Stomach (tissue), 9 donors: ENCODE results near the gene SALL1. TPM values are rescaled to one million over a fixed set of nuclear protein-coding genes. Genes with fewer than 3 reads are reported as not detected.

Experiments
- DNase-seq, 2 donors: peaks; one replicate each; pipeline versions ENCODE4 v3.0.0 to v3.0.0-alpha.2; 2013 to 2019
- H3K27ac ChIP-seq, 5 donors: fragments of 200-600 bp in 4 of 5; sonication (generic) in 4 of 5; one replicate each; pipeline ENCODE4 v1.5.1; 2013 to 2019; ENCODE audit warnings: mild to moderate bottlenecking in 1 of 5, moderate library complexity in 1 of 5
- H3K27me3 ChIP-seq, 3 donors: fragments of 200-600 bp; sonication (generic); one replicate each; pipeline ENCODE4 v1.5.1; 2017 to 2019; ENCODE audit warnings: mixed run types in 1 of 3
- H3K36me3 ChIP-seq, 4 donors: fragments of 200-600 bp; sonication (generic); 1 replicate in 3 of 4; 2 replicates in 1 of 4; pipeline ENCODE4 v1.5.1; 2016 to 2019
- H3K4me1 ChIP-seq, 4 donors: fragments of 200-600 bp; sonication (generic); one replicate each; pipeline ENCODE4 v1.5.1; 2016 to 2019
- H3K4me3 ChIP-seq, 4 donors: fragments of 200-600 bp; sonication (generic) in 3 of 4; one replicate each; pipeline ENCODE4 v1.5.1; 2016 to 2019; ENCODE audit warnings: mild to moderate bottlenecking in 1 of 4
- H3K9me3 ChIP-seq, 4 donors: fragments of 200-600 bp; sonication (generic); one replicate each; pipeline ENCODE4 v1.5.1; 2016 to 2019
- EP300 ChIP-seq: sonication (generic); formaldehyde crosslinking; IDR thresholded peaks from one replicate; pipeline ENCODE4 v1.6.1; 2017; ENCODE audit warnings: antibody characterized with exemption
- POLR2A ChIP-seq, 4 donors: fragments of 450-650 bp; IDR thresholded peaks; one replicate each; pipeline ENCODE4 v1.6.1; 2016; ENCODE audit warnings: antibody characterized with exemption in 4 of 4, control low read depth in 2 of 4, mild to moderate bottlenecking in 1 of 4, moderate library complexity in 1 of 4
- POLR2AphosphoS5 ChIP-seq, 3 donors: sonication (generic); formaldehyde crosslinking; IDR thresholded peaks; one replicate each; pipeline ENCODE4 v1.6.1; 2016; ENCODE audit warnings: antibody characterized with exemption in 3 of 3
- WGBS, 5 donors: extraction: QIAGEN DNeasy Blood & Tissue Kit in 3 of 5; methylation state at CpG; one replicate each; pipeline versions ENCODE4 v1.1.5 to v1.1.7; 2013 to 2018; 5-methylcytosine and 5-hydroxymethylcytosine counted together
- intact Hi-C: fragments of 100-400 bp; cut with DNase I; formaldehyde crosslinking; loops from one replicate; pipeline ENCODE4 v1.15.1; 2023; ENCODE audit warnings: low total_unique reads
- polyA plus RNA-seq, 3 donors: library from polyadenylated mRNA; stranded (reverse); fragments of 200-250 nt; gene quantifications; one replicate each; pipeline ENCODE4 v1.2.3, GENCODE V29; 2013
- total RNA-seq, 5 donors: library from RNA; depleted of rRNA; stranded (reverse); fragments of >200 nt; gene quantifications; one replicate each; pipeline versions ENCODE4 v1.1.0 to v1.2.3, GENCODE V29; 2014 to 2016
- TF ChIP-seq, protein P1 (sequence below), 7 experiments: fragments of 450-650 bp in 4 of 7; fragments of 200-600 bp in 3 of 7; sonication (generic) in 3 of 7; IDR thresholded peaks; one replicate each; pipeline ENCODE4 v1.5.1; 2016 to 2019; ENCODE audit warnings: antibody characterized with exemption in 7 of 7, control low read depth in 2 of 7, mild to moderate bottlenecking in 1 of 7
- donor health status: healthy with polysubstance abuse.
- donor health status: Bipolar disorder and iron deficiency.
- donor health status: healthy.

The SALL1 gene
- total and polyA plus RNA-seq, 8 donors, result 0.43 to 6.3 (median 0.97) TPM; not detected in 2

DNA sequence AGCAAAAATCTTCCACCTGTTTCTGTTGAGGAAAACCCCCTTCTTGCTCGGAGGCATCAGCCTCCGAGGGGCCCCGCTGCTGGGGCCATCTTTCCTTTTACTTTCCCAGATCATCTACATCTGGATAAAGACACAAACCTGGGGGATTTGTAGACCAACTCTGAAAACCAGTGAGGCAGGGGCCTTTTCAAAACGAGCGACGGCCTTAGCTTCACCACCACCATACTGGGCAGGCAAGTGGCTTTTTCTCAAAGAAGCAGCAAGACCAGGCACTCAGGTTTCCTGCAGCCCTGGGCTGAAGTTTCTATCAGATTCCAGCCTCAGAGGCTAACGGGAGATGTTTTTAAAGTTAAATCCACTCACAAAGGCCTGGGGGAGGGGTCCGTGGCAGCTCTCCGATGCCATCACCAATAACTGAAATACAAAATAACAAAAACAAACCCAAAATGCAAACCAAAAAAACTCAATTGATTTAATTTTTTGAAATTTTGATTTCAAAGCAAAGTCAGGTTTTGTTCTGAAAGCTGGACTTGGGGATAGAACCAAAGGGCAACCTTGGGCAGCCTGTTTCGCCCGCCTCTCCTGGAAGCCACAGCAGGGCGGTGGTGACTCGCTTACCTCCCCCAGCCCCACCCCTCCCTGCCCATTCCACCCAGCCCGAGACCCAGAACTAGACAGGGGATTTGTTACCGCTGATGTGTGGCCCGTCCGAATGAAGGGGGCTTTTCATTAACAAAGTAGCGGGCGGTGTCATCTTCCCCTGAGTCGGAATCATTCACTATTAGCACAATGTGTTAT, 55.8 kb downstream of the SALL1 start:
- TF ChIP-seq POLR2A (IDR thresholded peaks at IDR 0.05) (no peak), POLR2AphosphoS5 (IDR thresholded peaks at IDR 0.05) (no peak), EP300 (no peak)
- TF ChIP-seq, protein P1, sequence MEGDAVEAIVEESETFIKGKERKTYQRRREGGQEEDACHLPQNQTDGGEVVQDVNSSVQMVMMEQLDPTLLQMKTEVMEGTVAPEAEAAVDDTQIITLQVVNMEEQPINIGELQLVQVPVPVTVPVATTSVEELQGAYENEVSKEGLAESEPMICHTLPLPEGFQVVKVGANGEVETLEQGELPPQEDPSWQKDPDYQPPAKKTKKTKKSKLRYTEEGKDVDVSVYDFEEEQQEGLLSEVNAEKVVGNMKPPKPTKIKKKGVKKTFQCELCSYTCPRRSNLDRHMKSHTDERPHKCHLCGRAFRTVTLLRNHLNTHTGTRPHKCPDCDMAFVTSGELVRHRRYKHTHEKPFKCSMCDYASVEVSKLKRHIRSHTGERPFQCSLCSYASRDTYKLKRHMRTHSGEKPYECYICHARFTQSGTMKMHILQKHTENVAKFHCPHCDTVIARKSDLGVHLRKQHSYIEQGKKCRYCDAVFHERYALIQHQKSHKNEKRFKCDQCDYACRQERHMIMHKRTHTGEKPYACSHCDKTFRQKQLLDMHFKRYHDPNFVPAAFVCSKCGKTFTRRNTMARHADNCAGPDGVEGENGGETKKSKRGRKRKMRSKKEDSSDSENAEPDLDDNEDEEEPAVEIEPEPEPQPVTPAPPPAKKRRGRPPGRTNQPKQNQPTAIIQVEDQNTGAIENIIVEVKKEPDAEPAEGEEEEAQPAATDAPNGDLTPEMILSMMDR (IDR thresholded peaks at IDR 0.05), result no peak
- no peaks in the 10 kb centered on the region for H3K4me1 ChIP-seq
- no peaks in the 10 kb centered on the region for H3K36me3 ChIP-seq
- DNase-seq, result no peak
- WGBS, 5 donors, result 41 to 55% (median 49%) methylated on average over 20 of the region's 20 CpGs
- intact Hi-C loops, result no loop called here
- H3K27ac ChIP-seq, result no peak overlapping the region
- H3K4me3 ChIP-seq, result no peak overlapping the region
- H3K27me3 ChIP-seq, result peaks cover 0 to 14% (median 0%) of the 10 kb centered on the region in 3 donors
- H3K9me3 ChIP-seq, result peaks cover 0 to 5% (median 0%) of the 10 kb centered on the region in 4 donors

DNA sequence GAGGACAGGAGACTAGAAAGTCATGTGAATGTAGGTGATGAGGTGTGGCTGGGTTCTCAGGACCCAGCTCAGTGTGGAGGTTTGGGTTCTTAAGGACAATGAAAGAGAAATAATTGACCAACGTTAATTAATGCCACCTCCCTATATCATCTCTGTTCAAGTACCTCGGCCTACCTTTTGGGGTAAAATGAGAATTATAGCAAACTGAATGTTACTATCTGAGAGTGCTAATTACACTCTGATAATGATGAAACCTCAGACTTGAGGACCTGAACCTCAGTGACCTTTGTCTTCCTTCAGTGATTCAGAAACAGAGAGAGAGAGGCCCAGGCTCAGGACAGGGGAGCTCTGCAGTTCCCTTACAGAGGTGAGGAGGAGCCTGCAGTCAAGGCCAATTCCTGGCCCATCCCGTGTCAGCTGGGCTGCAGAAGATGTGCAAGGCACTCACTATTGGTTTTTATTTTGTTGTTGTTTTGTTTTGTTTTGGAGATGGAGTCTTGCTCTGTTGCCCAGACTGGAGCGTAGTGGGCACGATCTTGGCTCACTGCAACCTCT, 57.3 kb downstream of the SALL1 start:
- Histone ChIP-seq H3K9me3 (peaks cover 0 to 5% (median 0%) of the 10 kb centered on the region in 4 donors), H3K27ac (no peak overlapping the region), H3K36me3 (no peaks in the 10 kb centered on the region), H3K4me1 (no peaks in the 10 kb centered on the region), H3K4me3 (no peak overlapping the region), H3K27me3 (peaks cover 0 to 14% (median 0%) of the 10 kb centered on the region in 3 donors)
- 52 to 71% (median 66%) methylated on average over 5 of the region's 5 CpGs for WGBS, 5 donors
- TF ChIP-seq EP300, result no peak
- no peak for TF ChIP-seq POLR2AphosphoS5 (IDR thresholded peaks at IDR 0.05)
- no peak for TF ChIP-seq POLR2A (IDR thresholded peaks at IDR 0.05)
- TF ChIP-seq, protein P1 (IDR thresholded peaks at IDR 0.05), result no peak
- intact Hi-C loops, result no loop called here
- DNase-seq, result no peak
